HCT116 (cell line): ENCODE results near the gene GSTA1. TPM values are rescaled to one million over a fixed set of nuclear protein-coding genes. Genes with fewer than 3 reads are reported as not detected.
A peak's percentile ranks its signal among the peaks of the same experiment; 100 is the strongest.

Experiments
- ATAC-seq: fragments of 200-7000 bp; cut with Tn5 transposase; 2 replicates; pipeline ENCODE4 v1.9.1; 2020; ENCODE audit warnings: mild to moderate bottlenecking, moderate library complexity
- BruUV-seq: library from RNA; stranded (reverse); fragments of 400-500 nt; replicated peaks from 2 replicates; lab custom pipeline; 2021; lab: Mats Ljungman, UMichigan
- CTCF ChIA-PET: fragments of 300-600 bp; sonication (Branson Sonifier 250); formaldehyde crosslinking; loops from one replicate; lab custom pipeline; 2021; ENCODE audit warnings: antibody characterized with exemption; lab: Charles Lee
- POLR2A ChIA-PET: fragments of 300-600, 350-600 bp; sonication (Branson Sonifier 250); formaldehyde crosslinking; loops from one replicate; lab custom pipeline; 2021; ENCODE audit warnings: antibody characterized with exemption; lab: Charles Lee
- RAD21 ChIA-PET, 2 experiments: fragments of 300-600 bp; sonication (Branson Sonifier 250); formaldehyde crosslinking; loops; one replicate each; lab custom pipeline; 2023; ENCODE audit warnings: low total read pairs in 2 of 2; ENCODE audit not compliant: uncharacterized antibody in 2 of 2, unreplicated experiment in 2 of 2, low non-redundant PET in 1 of 2; lab: Charles Lee
- DNase-seq: peaks from one replicate; pipeline ENCODE4 v3.0.0-alpha.2; 2010; ENCODE audit warnings: low read depth, low spot score
- H2AFZ ChIP-seq: fragments of 200-600 bp; shearing (Covaris generic), sonication (generic); 2 replicates; pipeline ENCODE4 v1.6.1; 2017; ENCODE audit warnings: low read depth, mixed run types, mixed read lengths, antibody characterized with exemption, low read length; ENCODE audit not compliant: poor library complexity, severe bottlenecking
- H3K27ac ChIP-seq: 2 replicates; pipeline ENCODE4 v1.5.1; 2012; ENCODE audit warnings: low read depth, low read length
- H3K27me3 ChIP-seq: fragments of 200-600 bp; sonication (generic); 2 replicates; pipeline ENCODE4 v1.6.1; 2016; ENCODE audit warnings: mixed run types, low read length, mixed read lengths; ENCODE audit not compliant: insufficient read depth
- H3K36me3 ChIP-seq, 2 experiments: fragments of 200-500 bp in 1 of 2; fragments of 200-600 bp in 1 of 2; sonication (Bioruptor generic) in 1 of 2; sonication (generic) in 1 of 2; 2 replicates each; pipeline versions ENCODE4 v1.5.1 to v1.6.1; 2014 to 2016; ENCODE audit warnings: low read length in 2 of 2, inconsistent platforms in 1 of 2, mixed read lengths in 1 of 2, mixed run types in 1 of 2; ENCODE audit not compliant: insufficient read depth in 2 of 2, control insufficient read depth in 1 of 2
- H3K4me1 ChIP-seq, 2 experiments: fragments of 200-600 bp in 1 of 2; sonication (generic) in 1 of 2; 2 replicates each; pipeline versions ENCODE4 v1.5.1 to v1.6.1; 2012 to 2017; ENCODE audit warnings: low read length in 2 of 2, inconsistent platforms in 1 of 2, mild to moderate bottlenecking in 1 of 2, mixed read lengths in 1 of 2, mixed run types in 1 of 2, moderate library complexity in 1 of 2; ENCODE audit not compliant: insufficient read depth in 2 of 2, control insufficient read depth in 1 of 2
- H3K4me2 ChIP-seq: fragments of 200-600 bp; sonication (generic); 2 replicates; pipeline ENCODE4 v1.6.1; 2017; ENCODE audit warnings: mixed run types, low read length, mixed read lengths
- H3K4me3 ChIP-seq, 2 experiments: fragments of 200-600 bp in 1 of 2; sonication (generic) in 1 of 2; replicated peaks in 1 of 2; 2 replicates each; pipeline ENCODE4 v1.5.1; 2011 to 2016; ENCODE audit warnings: low read length in 2 of 2, control low read depth in 1 of 2, low read depth in 1 of 2, mild to moderate bottlenecking in 1 of 2, mixed read lengths in 1 of 2, mixed run types in 1 of 2
- H3K79me2 ChIP-seq: fragments of 200-600 bp; sonication (generic); 2 replicates; pipeline ENCODE4 v1.6.1; 2017; ENCODE audit warnings: mild to moderate bottlenecking, mixed run types, low read length, moderate library complexity, mixed read lengths; ENCODE audit not compliant: insufficient read depth
- H3K9ac ChIP-seq: fragments of 200-600 bp; sonication (generic); 2 replicates; pipeline ENCODE4 v1.6.1; 2016; ENCODE audit warnings: low read length, mixed read lengths
- H3K9me2 ChIP-seq: fragments of 200-600 bp; sonication (generic), shearing (Covaris generic); 2 replicates; pipeline ENCODE4 v1.6.1; 2017; ENCODE audit warnings: mixed run types, mild to moderate bottlenecking, moderate library complexity; ENCODE audit not compliant: insufficient read depth
- H3K9me3 ChIP-seq, 2 experiments: fragments of 200-500 bp in 1 of 2; fragments of 200-600 bp in 1 of 2; sonication (Bioruptor generic) in 1 of 2; sonication (generic) in 1 of 2; 2 replicates each; pipeline ENCODE4 v1.6.1; 2014 to 2017; ENCODE audit warnings: low read length in 2 of 2, mixed read lengths in 2 of 2, inconsistent platforms in 1 of 2, low read depth in 1 of 2, mild to moderate bottlenecking in 1 of 2, mixed run types in 1 of 2, moderate library complexity in 1 of 2; ENCODE audit not compliant: control insufficient read depth in 1 of 2, insufficient read depth in 1 of 2
- H4K20me1 ChIP-seq: fragments of 200-600 bp; sonication (generic), shearing (Covaris generic); 2 replicates; pipeline ENCODE4 v1.6.1; 2017; ENCODE audit warnings: mixed run types, mild to moderate bottlenecking, moderate library complexity; ENCODE audit not compliant: insufficient read depth
- CBX3 ChIP-seq: IDR thresholded peaks from 2 replicates; pipeline ENCODE4 v1.6.1; 2012; ENCODE audit warnings: low read depth
- CEBPB ChIP-seq: IDR thresholded peaks from 2 replicates; pipeline ENCODE4 v1.6.1; 2012; ENCODE audit warnings: low read depth
- CTCF ChIP-seq, 3 experiments: fragments of 200-600 bp in 1 of 3; sonication (generic) in 1 of 3; IDR thresholded peaks in 2 of 3; conservative IDR thresholded peaks in 1 of 3; 2 replicates each; pipeline ENCODE4 v1.5.1; 2012 to 2017; ENCODE audit warnings: low read depth in 2 of 3, low read length in 2 of 3, antibody characterized with exemption in 1 of 3, borderline replicate concordance in 1 of 3, control low read depth in 1 of 3, mild to moderate bottlenecking in 1 of 3, mixed read lengths in 1 of 3, mixed run types in 1 of 3, moderate library complexity in 1 of 3; ENCODE audit not compliant: insufficient read depth in 1 of 3
- EGR1 ChIP-seq: IDR thresholded peaks from 2 replicates; pipeline ENCODE4 v1.6.1; 2012; ENCODE audit warnings: low read depth
- ELF1 ChIP-seq: IDR thresholded peaks from 2 replicates; pipeline ENCODE4 v1.6.1; 2012; ENCODE audit warnings: low read depth, borderline replicate concordance
- EZH2 ChIP-seq: fragments of 200-600 bp; sonication (generic); IDR thresholded peaks from 2 replicates; pipeline ENCODE4 v1.6.1; 2017; ENCODE audit warnings: antibody characterized with exemption, mixed run types
- EZH2phosphoT487 ChIP-seq: fragments of 200-600 bp; IDR thresholded peaks from 2 replicates; pipeline ENCODE4 v1.6.1; 2018; ENCODE audit warnings: antibody characterized with exemption, borderline replicate concordance
- FOSL1 ChIP-seq: IDR thresholded peaks from 2 replicates; pipeline ENCODE4 v1.6.1; 2012; ENCODE audit warnings: low read depth
- MAX ChIP-seq: IDR thresholded peaks from 2 replicates; pipeline ENCODE4 v1.6.1; 2012
- POLR2AphosphoS5 ChIP-seq: IDR thresholded peaks from 2 replicates; pipeline ENCODE4 v1.6.1; 2011; ENCODE audit warnings: mild to moderate bottlenecking, low read depth, low read length, moderate library complexity
- RAD21 ChIP-seq: IDR thresholded peaks from 2 replicates; pipeline ENCODE4 v1.6.1; 2012; ENCODE audit warnings: low read depth, mild to moderate bottlenecking
- REST ChIP-seq: IDR thresholded peaks from 2 replicates; pipeline ENCODE4 v1.6.1; 2012; ENCODE audit warnings: low read depth
- SRF ChIP-seq: IDR thresholded peaks from 2 replicates; pipeline ENCODE4 v1.6.1; 2012; ENCODE audit warnings: low read depth
- YY1 ChIP-seq: IDR thresholded peaks from 2 replicates; pipeline ENCODE4 v1.6.1; 2011; ENCODE audit warnings: low read length, low read depth, moderate library complexity, mild to moderate bottlenecking; ENCODE audit not compliant: insufficient replicate concordance; ENCODE audit errors: extremely low read depth
- ZBTB33 ChIP-seq: IDR thresholded peaks from 2 replicates; pipeline ENCODE4 v1.6.1; 2011; ENCODE audit warnings: mild to moderate bottlenecking, low read length, moderate library complexity; ENCODE audit not compliant: insufficient replicate concordance; ENCODE audit errors: extremely low read depth
- ZFX ChIP-seq: fragments of 450-650 bp; IDR thresholded peaks from 2 replicates; pipeline ENCODE4 v1.6.1; 2017
- ZNF274 ChIP-seq: fragments of 200-500 bp; sonication (Bioruptor generic); IDR thresholded peaks from 2 replicates; pipeline ENCODE4 v1.6.1; 2014; ENCODE audit warnings: mild to moderate bottlenecking, low read depth, low read length, inconsistent platforms
- intact Hi-C: fragments of 100-400 bp; cut with micrococcal nuclease; formaldehyde crosslinking; loops from 2 replicates; pipeline ENCODE4 v1.10.0; 2022
- total RNA-seq: library from RNA; stranded (reverse); gene quantifications from one replicate; pipeline ENCODE4 v1.2.1, GENCODE V29; 2021; ENCODE audit not compliant: unreplicated experiment

GSTA1 gene
- total RNA-seq, 1 experiment from 2014 or later = 0.57 TPM

- BruUV-seq = no TSS peak
- DNase-seq (peak; percentile 48), ATAC-seq (peak; percentile 100)
- ChIA-PET POLR2A (no interaction called here), CTCF (no interaction called here), RAD21 (no interaction called here)
- 0 out of 2 replicates have a peak, but pooled peaks cover 3% of the 10 kb centered on the region for H3K9me2 ChIP-seq
- H3K27ac ChIP-seq = no peak overlapping the region
- H3K4me2 ChIP-seq = peak overlapping the region; percentile 43
- no peaks in the 10 kb centered on the region for H3K79me2 ChIP-seq
- H4K20me1 ChIP-seq = no peaks in the 10 kb centered on the region
- H3K9ac ChIP-seq = no peak overlapping the region
- H3K27me3 ChIP-seq = no peaks in the 10 kb centered on the region
- H3K4me1 ChIP-seq = peaks cover 0 to 6% of the 10 kb centered on the region in 2 experiments; a peak in 1 of 4 replicates
- H3K9me3 ChIP-seq = no peaks in the 10 kb centered on the region
- peak overlapping the region; percentile 91 for H2AFZ ChIP-seq
- H3K36me3 ChIP-seq = no peaks in the 10 kb centered on the region
- no peak overlapping the region for H3K4me3 ChIP-seq
- TF ChIP-seq RAD21 = peak; percentile 53
- TF ChIP-seq EZH2 = no peak
- TF ChIP-seq ZNF274 = no peak
- TF ChIP-seq CTCF (IDR thresholded peaks at IDR 0.05 in 2 of 3, conservative IDR thresholded peaks at IDR 0.05 in 1 of 3; ENCODE audit: borderline replicate concordance in 1 of 3, insufficient read depth in 1 of 3, low read depth in 2 of 3, low read length in 2 of 3) = peak; percentile 49 to 72 (median 71); a peak in 5 of 6 replicates
- no peak for TF ChIP-seq ZBTB33
- no peak for TF ChIP-seq ELF1
- no peak for TF ChIP-seq YY1
- no peak for TF ChIP-seq EZH2phosphoT487
- no peak for TF ChIP-seq EGR1
- no peak for TF ChIP-seq FOSL1
- no peak for TF ChIP-seq ZFX
- no peak for TF ChIP-seq CBX3
- no peak for TF ChIP-seq MAX
- no peak for TF ChIP-seq CEBPB
- no peak for TF ChIP-seq SRF
- no peak for TF ChIP-seq REST
- TF ChIP-seq POLR2AphosphoS5 = no peak
- intact Hi-C loops = no loop called here
Measured at GRCh38 chr6:52815167-52816092, 11.8 kb upstream of the GSTA1 start.
